GM12872 (cell line): Measurements from ENCODE around the gene TFB1M.

ENCODE experiments used
- CTCF ChIP-seq: IDR thresholded peaks from 3 replicates; pipeline ENCODE4 v1.5.1; 2011; ENCODE audit warnings: low read depth, mild to moderate bottlenecking, low read length, moderate library complexity; ENCODE audit not compliant: insufficient read depth

Gene TFB1M

DNA sequence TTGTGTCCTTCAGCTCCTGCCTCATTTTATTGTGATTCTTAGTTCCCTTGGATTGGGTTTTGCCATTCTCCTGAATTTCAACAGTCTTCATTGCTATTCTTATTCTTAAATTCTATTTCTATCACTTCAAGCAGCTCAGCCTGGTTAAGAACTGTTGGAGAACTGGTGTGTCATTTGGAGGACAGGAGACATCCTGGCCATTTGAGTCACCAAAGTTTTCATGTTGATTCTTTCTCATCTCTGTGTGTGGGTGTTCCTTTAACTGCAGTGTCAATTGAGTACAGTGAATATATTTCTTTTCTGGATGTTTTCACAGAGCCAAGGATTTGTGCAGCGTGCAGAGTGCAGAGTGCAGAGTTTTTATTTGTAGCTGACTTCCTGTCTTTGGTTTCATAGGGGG lies 33.5 kb upstream of the TFB1M start:
- no peak for TF ChIP-seq CTCF

DNA sequence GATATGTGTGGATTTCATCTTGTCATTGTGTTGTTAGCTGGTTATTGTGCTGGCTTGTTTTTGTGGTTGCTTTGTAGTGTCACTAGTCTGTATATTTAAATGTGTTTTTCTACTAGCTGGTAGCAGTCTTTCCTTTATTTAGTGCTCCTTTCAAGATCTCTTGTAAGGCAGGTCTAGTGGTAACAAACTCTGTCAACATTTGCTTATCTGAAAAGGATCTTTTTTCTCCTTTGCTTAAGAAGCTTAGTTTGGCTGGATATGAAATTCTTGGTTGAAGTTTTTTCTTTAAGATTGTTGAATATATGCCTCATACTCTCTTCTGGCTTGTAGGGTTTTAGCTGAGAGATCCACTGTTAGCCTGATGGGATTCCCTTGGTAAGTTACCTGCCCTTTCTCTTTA lies 32.7 kb upstream of the TFB1M start:
- no peak for TF ChIP-seq CTCF

- TF ChIP-seq CTCF = no peak
Measured at GRCh38 chr6:155344341-155345006, 30.2 kb upstream of the TFB1M start.

GRCh38 chr6:155341130-155341828 lies 27.0 kb upstream of the TFB1M start:
- TF ChIP-seq CTCF = no peak

DNA sequence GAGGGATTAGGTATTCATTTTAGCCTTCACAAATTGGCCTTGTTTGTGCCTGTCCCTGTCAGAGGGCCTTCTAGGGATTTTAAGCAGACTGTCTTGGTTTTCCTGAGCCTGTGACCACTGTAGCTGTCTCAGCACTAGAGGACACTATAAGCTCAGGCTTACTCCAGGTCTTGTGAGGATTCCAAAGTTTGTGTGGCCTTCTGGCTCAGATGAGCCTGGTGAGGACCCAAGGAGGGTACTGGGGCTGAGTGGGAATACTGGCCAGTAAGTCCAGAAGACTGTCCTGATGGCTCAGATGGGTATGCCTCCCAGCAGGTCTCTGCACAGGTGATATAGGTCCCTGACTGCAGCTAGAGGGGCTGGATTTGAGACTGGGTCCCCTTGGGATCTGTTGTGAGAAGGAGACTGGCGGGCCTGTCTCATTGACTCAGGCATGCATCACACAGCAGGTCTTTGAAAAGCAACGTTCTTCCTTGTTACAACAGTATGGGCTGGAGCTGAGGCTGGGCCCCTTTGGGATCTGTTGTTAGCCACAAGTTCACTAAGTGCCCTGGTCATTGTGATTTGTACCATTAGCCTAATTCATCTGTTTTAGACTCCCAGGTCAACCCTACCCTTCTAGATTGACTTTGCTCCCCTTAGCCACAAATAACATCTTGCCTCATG lies 26.3 kb upstream of the TFB1M start:
- peak; percentile 61; the same call in 2 of the 3 replicates for TF ChIP-seq CTCF

DNA sequence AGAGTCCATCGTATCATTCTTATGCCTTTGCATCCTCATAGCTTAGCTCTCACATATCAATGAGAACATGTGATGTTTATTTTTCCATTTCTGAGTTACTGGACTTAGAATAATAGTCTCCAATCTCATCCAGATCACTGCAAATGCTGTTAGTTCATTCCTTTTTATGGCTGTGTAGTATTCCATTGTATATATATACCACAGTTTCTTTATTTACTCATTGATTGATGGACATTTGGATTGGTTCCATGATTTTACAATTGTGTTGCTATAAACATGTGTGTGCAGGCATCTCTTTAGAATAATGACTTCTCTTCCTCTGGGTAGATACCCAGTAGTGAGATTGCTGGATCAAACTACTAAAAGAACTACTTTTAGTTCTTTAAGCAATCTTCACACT lies 21.0 kb upstream of the TFB1M start:
- no peak for TF ChIP-seq CTCF

DNA sequence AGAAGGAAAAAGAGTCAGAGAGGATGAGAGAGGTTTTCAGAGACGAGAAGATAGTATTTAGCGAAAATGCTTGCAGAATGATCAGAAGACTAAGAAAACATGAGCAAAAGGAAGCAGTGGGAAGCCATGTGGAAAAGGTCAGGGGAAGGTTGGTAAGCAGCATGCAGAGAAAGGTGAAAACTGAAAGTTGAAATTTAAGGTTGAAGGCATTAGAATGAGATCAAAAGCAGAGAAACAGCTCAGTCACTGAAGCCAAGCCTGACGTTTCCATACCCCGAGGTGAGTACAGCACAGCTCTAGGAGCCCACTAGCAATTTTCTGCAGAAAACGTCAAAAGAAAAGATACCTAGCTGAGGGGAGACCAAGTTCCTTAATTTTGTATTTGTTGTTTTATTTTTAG lies 19.1 kb upstream of the TFB1M start:
- no peak for TF ChIP-seq CTCF
